ENCODE data around the gene MMGT1.

The MMGT1 gene

GRCh38 chrX:135988245-135988644 lies 14.5 kb upstream of the MMGT1 start:
- CTCF ChIA-PET = no interaction called here
- TF ChIP-seq CTCF (IDR thresholded peaks at IDR 0.05; ENCODE audit: insufficient read depth, low read length, missing control alignments) = no peak
- no peak overlapping the region for H3K4me3 ChIP-seq (ENCODE audit: low read depth, low read length)
- POLR2A ChIA-PET = no interaction called here
- DNase-seq (ENCODE audit: low read depth, low spot score) = no peak

- CTCF ChIA-PET = no interaction called here
- POLR2A ChIA-PET = no interaction called here
- no peak for DNase-seq (ENCODE audit: low read depth, low spot score)
- TF ChIP-seq CTCF (IDR thresholded peaks at IDR 0.05; ENCODE audit: insufficient read depth, low read length, missing control alignments) = no peak
- peak overlapping the region; percentile 73 for H3K4me3 ChIP-seq (ENCODE audit: low read depth, low read length)
These were observed 12.2 kb upstream of the MMGT1 start for GRCh38 chrX:135985973-135986310.

- CTCF ChIA-PET = interaction anchor here (1.9 to 2.0 kb wide), 2 partner anchors 11 to 283 kb away, joined by 5 to 6 read pairs; partner anchors contain the start of gene MMGT1
- POLR2A ChIA-PET = no interaction called here
- DNase-seq (ENCODE audit: low read depth, low spot score) = no peak
- no peak for TF ChIP-seq CTCF (IDR thresholded peaks at IDR 0.05; ENCODE audit: insufficient read depth, low read length, missing control alignments)
- H3K4me3 ChIP-seq (ENCODE audit: low read depth, low read length) = peak within 1 kb of the TSS; percentile 73
These were observed 11.6 kb upstream of the MMGT1 start, which contains the start of gene SLC9A6 for GRCh38 chrX:135985157-135985972. TSS of gene SLC9A6 (plus strand) at chrX:135985435. CDS start at chrX:135985659, 224 bp downstream.

GRCh38 chrX:135984791-135985156 lies 11.0 kb upstream of the MMGT1 start:
- POLR2A ChIA-PET = interaction anchor here (0.8 kb wide), 1 partner anchor 10 kb away, joined by 3 read pairs; no protein-coding TSS in a partner anchor
- no peak for TF ChIP-seq CTCF (IDR thresholded peaks at IDR 0.05; ENCODE audit: insufficient read depth, low read length, missing control alignments)
- CTCF ChIA-PET = interaction anchor here (1.7 to 2.0 kb wide), 3 partner anchors 11 to 284 kb away, joined by 4 to 6 read pairs (median 5); partner anchors contain the start of gene MMGT1
- H3K4me3 ChIP-seq (ENCODE audit: low read depth, low read length) = peak overlapping the region; percentile 73
- DNase-seq (ENCODE audit: low read depth, low spot score) = no peak

- no peak overlapping the region for H3K4me3 ChIP-seq (ENCODE audit: low read depth, low read length)
- DNase-seq (ENCODE audit: low read depth, low spot score) = no peak
- no peak for TF ChIP-seq CTCF (IDR thresholded peaks at IDR 0.05; ENCODE audit: insufficient read depth, low read length, missing control alignments)
- POLR2A ChIA-PET = interaction anchor here (0.8 kb wide), 1 partner anchor 10 kb away, joined by 3 read pairs; no protein-coding TSS in a partner anchor
- CTCF ChIA-PET = interaction anchor here (1.7 to 2.0 kb wide), 3 partner anchors 10 to 285 kb away, joined by 4 to 6 read pairs (median 5); partner anchors contain the start of gene MMGT1
These were observed 10.5 kb upstream of the MMGT1 start for GRCh38 chrX:135984256-135984655.

- ChIA-PET CTCF (no interaction called here), POLR2A (no interaction called here)
- no peak for DNase-seq (ENCODE audit: low read depth, low spot score)
- no peak overlapping the region for H3K4me3 ChIP-seq (ENCODE audit: low read depth, low read length)
- TF ChIP-seq CTCF (IDR thresholded peaks at IDR 0.05; ENCODE audit: insufficient read depth, low read length, missing control alignments) = no peak
These were observed 9.1 kb upstream of the MMGT1 start for GRCh38 chrX:135982860-135983259.
